ENCODE results near the gene GPRC5D. TPM values are rescaled to one million over a fixed set of nuclear protein-coding genes. Genes with fewer than 3 reads are reported as not detected.

The GPRC5D gene
- 0.04 TPM for polyA plus RNA-seq (2013, experiment 1 of 2)
- polyA plus RNA-seq (2013, experiment 2 of 2) = 0.04 TPM

- no peaks in the 10 kb centered on the region for H3K4me1 ChIP-seq (ENCODE audit: control insufficient read depth in 2 of 2, insufficient read depth in 1 of 2, low read depth in 1 of 2, low read length in 2 of 2)
- no CpG with 5 or more reads among the region's 6 CpGs for WGBS, 2 donors (ENCODE audit: extremely low coverage in 2 of 2, insufficient read length in 2 of 2, insufficient replicate concordance in 1 of 2)
- no peak within 1 kb of the TSS for H4K8ac ChIP-seq (ENCODE audit: low read depth, low read length)
- no peak within 1 kb of the TSS for H3K27ac ChIP-seq (replicated peaks; ENCODE audit: low read length)
- H2BK12ac ChIP-seq (ENCODE audit: low read length) = no peak within 1 kb of the TSS
- peaks cover 0 to 16% (median 0%) of the 10 kb centered on the region in 3 experiments for H3K27me3 ChIP-seq (ENCODE audit: control insufficient read depth in 3 of 3, insufficient read depth in 3 of 3, low read depth in 1 of 3, low read length in 3 of 3)
- H3K36me3 ChIP-seq (replicated peaks in 1 of 2; ENCODE audit: control insufficient read depth in 2 of 2, insufficient read depth in 2 of 2, low read length in 2 of 2) = peaks cover 0 to 1% of the 10 kb centered on the region in 2 donors
- H3K4me3 ChIP-seq (ENCODE audit: low read length in 2 of 2) = no peak within 1 kb of the TSS
- H2AK5ac ChIP-seq (ENCODE audit: low read depth, low read length) = no peak within 1 kb of the TSS
- no peaks in the 10 kb centered on the region for H3K79me1 ChIP-seq (ENCODE audit: low read depth, low read length)
- H2BK5ac ChIP-seq (ENCODE audit: low read length) = no peak within 1 kb of the TSS
- no peak within 1 kb of the TSS for H3K18ac ChIP-seq (ENCODE audit: low read length)
- H4K91ac ChIP-seq (ENCODE audit: low read depth, low read length, poor library complexity) = no peak within 1 kb of the TSS
- H2AFZ ChIP-seq (ENCODE audit: low read length) = no peak within 1 kb of the TSS
- H3K9ac ChIP-seq (ENCODE audit: low read depth, low read length, poor library complexity) = no peak within 1 kb of the TSS
- no peak within 1 kb of the TSS for H3K4ac ChIP-seq (ENCODE audit: low read length)
- H3K14ac ChIP-seq (ENCODE audit: low read length) = no peak within 1 kb of the TSS
- no peak within 1 kb of the TSS for H3K4me2 ChIP-seq (ENCODE audit: insufficient read depth, low read length, poor library complexity, severe bottlenecking)
- no peak for DNase-seq (ENCODE audit: low spot score)
- no peak within 1 kb of the TSS for H3K23ac ChIP-seq (ENCODE audit: low read depth, low read length, poor library complexity)
- H3K9me3 ChIP-seq (replicated peaks in 1 of 2; ENCODE audit: control insufficient read depth in 2 of 2, insufficient read depth in 1 of 2, low read depth in 1 of 2, low read length in 2 of 2) = no peaks in the 10 kb centered on the region
- H2BK15ac ChIP-seq (ENCODE audit: low read length) = no peak within 1 kb of the TSS
- no peak within 1 kb of the TSS for H2BK120ac ChIP-seq (ENCODE audit: low read depth, low read length)
Measured at GRCh38 chr12:12952036-12952435, at the start of gene GPRC5D. Gene GPRC5D, minus strand, starts transcription at chr12:12952170. Its CDS starts 1,786 bp downstream, at chr12:12950384.

GRCh38 chr12:13001775-13002040 is 49.7 kb upstream of the GPRC5D start:
- no peaks in the 10 kb centered on the region for H3K79me1 ChIP-seq (ENCODE audit: low read depth, low read length)
- H4K91ac ChIP-seq (ENCODE audit: low read depth, low read length, poor library complexity) = no peak overlapping the region
- DNase-seq (ENCODE audit: low spot score) = no peak
- no peak overlapping the region for H3K23ac ChIP-seq (ENCODE audit: low read depth, low read length, poor library complexity)
- peak overlapping the region; percentile 72 to 74 for H3K4me3 ChIP-seq (ENCODE audit: low read length in 2 of 2)
- H3K18ac ChIP-seq (ENCODE audit: low read length) = peak overlapping the region; percentile 38
- H2BK12ac ChIP-seq (ENCODE audit: low read length) = no peak overlapping the region
- no peaks in the 10 kb centered on the region for H3K36me3 ChIP-seq (replicated peaks in 1 of 2; ENCODE audit: control insufficient read depth in 2 of 2, insufficient read depth in 2 of 2, low read length in 2 of 2)
- H3K27ac ChIP-seq (replicated peaks; ENCODE audit: low read length) = no peak overlapping the region
- H2AFZ ChIP-seq (ENCODE audit: low read length) = peak overlapping the region; percentile 99
- no peak overlapping the region for H3K9ac ChIP-seq (ENCODE audit: low read depth, low read length, poor library complexity)
- no peak overlapping the region for H2BK120ac ChIP-seq (ENCODE audit: low read depth, low read length)
- peak overlapping the region; percentile 28 for H2BK15ac ChIP-seq (ENCODE audit: low read length)
- peaks cover 2 to 8% of the 10 kb centered on the region in 2 donors for H3K4me1 ChIP-seq (ENCODE audit: control insufficient read depth in 2 of 2, insufficient read depth in 1 of 2, low read depth in 1 of 2, low read length in 2 of 2)
- no peak overlapping the region for H3K4ac ChIP-seq (ENCODE audit: low read length)
- H3K27me3 ChIP-seq (ENCODE audit: control insufficient read depth in 3 of 3, insufficient read depth in 3 of 3, low read depth in 1 of 3, low read length in 3 of 3) = peaks cover 0 to 5% (median 0%) of the 10 kb centered on the region in 3 experiments
- H3K9me3 ChIP-seq (replicated peaks in 1 of 2; ENCODE audit: control insufficient read depth in 2 of 2, insufficient read depth in 1 of 2, low read depth in 1 of 2, low read length in 2 of 2) = no peaks in the 10 kb centered on the region
- H3K14ac ChIP-seq (ENCODE audit: low read length) = no peak overlapping the region
- no CpG with 5 or more reads among the region's 16 CpGs for WGBS, 2 donors (ENCODE audit: extremely low coverage in 2 of 2, insufficient read length in 2 of 2, insufficient replicate concordance in 1 of 2)
- no peak overlapping the region for H4K8ac ChIP-seq (ENCODE audit: low read depth, low read length)
- H2AK5ac ChIP-seq (ENCODE audit: low read depth, low read length) = no peak overlapping the region
- H3K4me2 ChIP-seq (ENCODE audit: insufficient read depth, low read length, poor library complexity, severe bottlenecking) = peak overlapping the region; percentile 82
- H2BK5ac ChIP-seq (ENCODE audit: low read length) = no peak overlapping the region

GRCh38 chr12:13000925-13001774 is 49.2 kb upstream of the GPRC5D start:
- Histone ChIP-seq H2AK5ac (ENCODE audit: low read depth, low read length) (no peak overlapping the region), H3K27me3 (ENCODE audit: control insufficient read depth in 3 of 3, insufficient read depth in 3 of 3, low read depth in 1 of 3, low read length in 3 of 3) (peaks cover 0 to 5% (median 0%) of the 10 kb centered on the region in 3 experiments), H4K8ac (ENCODE audit: low read depth, low read length) (no peak overlapping the region), H3K9ac (ENCODE audit: low read depth, low read length, poor library complexity) (peak overlapping the region; percentile 83), H3K4me2 (ENCODE audit: insufficient read depth, low read length, poor library complexity, severe bottlenecking) (peak overlapping the region; percentile 82), H3K4ac (ENCODE audit: low read length) (no peak overlapping the region), H2BK12ac (ENCODE audit: low read length) (no peak overlapping the region), H3K18ac (ENCODE audit: low read length) (peak overlapping the region; percentile 67), H3K27ac (replicated peaks; ENCODE audit: low read length) (no peak overlapping the region), H3K36me3 (replicated peaks in 1 of 2; ENCODE audit: control insufficient read depth in 2 of 2, insufficient read depth in 2 of 2, low read length in 2 of 2) (no peaks in the 10 kb centered on the region), H3K4me1 (ENCODE audit: control insufficient read depth in 2 of 2, insufficient read depth in 1 of 2, low read depth in 1 of 2, low read length in 2 of 2) (peaks cover 2 to 8% of the 10 kb centered on the region in 2 donors), H4K91ac (ENCODE audit: low read depth, low read length, poor library complexity) (no peak overlapping the region), H2AFZ (ENCODE audit: low read length) (peak overlapping the region; percentile 99), H2BK120ac (ENCODE audit: low read depth, low read length) (no peak overlapping the region), H3K9me3 (replicated peaks in 1 of 2; ENCODE audit: control insufficient read depth in 2 of 2, insufficient read depth in 1 of 2, low read depth in 1 of 2, low read length in 2 of 2) (no peaks in the 10 kb centered on the region), H3K14ac (ENCODE audit: low read length) (no peak overlapping the region), H3K23ac (ENCODE audit: low read depth, low read length, poor library complexity) (no peak overlapping the region), H2BK15ac (ENCODE audit: low read length) (peak overlapping the region; percentile 28), H3K4me3 (ENCODE audit: low read length in 2 of 2) (peak overlapping the region; percentile 72 to 86), H3K79me1 (ENCODE audit: low read depth, low read length) (peaks cover 1% of the 10 kb centered on the region), H2BK5ac (ENCODE audit: low read length) (no peak overlapping the region)
- WGBS, 2 donors (ENCODE audit: extremely low coverage in 2 of 2, insufficient read length in 2 of 2, insufficient replicate concordance in 1 of 2) = no CpG with 5 or more reads among the region's 82 CpGs
- peak; percentile 61 for DNase-seq (ENCODE audit: low spot score)

GRCh38 chr12:13000616-13000924 is 48.6 kb upstream of the GPRC5D start:
- peaks cover 1% of the 10 kb centered on the region for H3K79me1 ChIP-seq (ENCODE audit: low read depth, low read length)
- H3K14ac ChIP-seq (ENCODE audit: low read length) = no peak overlapping the region
- no CpG with 5 or more reads among the region's 16 CpGs for whole genome bisulfite sequencing, 2 donors (ENCODE audit: extremely low coverage in 2 of 2, insufficient read length in 2 of 2, insufficient replicate concordance in 1 of 2)
- no peak overlapping the region for H2BK12ac ChIP-seq (ENCODE audit: low read length)
- no peak overlapping the region for H4K8ac ChIP-seq (ENCODE audit: low read depth, low read length)
- peaks cover 2 to 7% of the 10 kb centered on the region in 2 donors for H3K4me1 ChIP-seq (ENCODE audit: control insufficient read depth in 2 of 2, insufficient read depth in 1 of 2, low read depth in 1 of 2, low read length in 2 of 2)
- no peaks in the 10 kb centered on the region for H3K9me3 ChIP-seq (replicated peaks in 1 of 2; ENCODE audit: control insufficient read depth in 2 of 2, insufficient read depth in 1 of 2, low read depth in 1 of 2, low read length in 2 of 2)
- peak overlapping the region; percentile 83 for H3K9ac ChIP-seq (ENCODE audit: low read depth, low read length, poor library complexity)
- H2BK120ac ChIP-seq (ENCODE audit: low read depth, low read length) = no peak overlapping the region
- H3K4me3 ChIP-seq (ENCODE audit: low read length in 2 of 2) = peak overlapping the region; percentile 72 to 86
- H2AFZ ChIP-seq (ENCODE audit: low read length) = peak overlapping the region; percentile 99
- peak overlapping the region; percentile 93 for H3K23ac ChIP-seq (ENCODE audit: low read depth, low read length, poor library complexity)
- no peaks in the 10 kb centered on the region for H3K36me3 ChIP-seq (replicated peaks in 1 of 2; ENCODE audit: control insufficient read depth in 2 of 2, insufficient read depth in 2 of 2, low read length in 2 of 2)
- peak overlapping the region; percentile 81 for H3K18ac ChIP-seq (ENCODE audit: low read length)
- H2BK15ac ChIP-seq (ENCODE audit: low read length) = peak overlapping the region; percentile 59
- H3K4me2 ChIP-seq (ENCODE audit: insufficient read depth, low read length, poor library complexity, severe bottlenecking) = peak overlapping the region; percentile 82
- H4K91ac ChIP-seq (ENCODE audit: low read depth, low read length, poor library complexity) = no peak overlapping the region
- DNase-seq (ENCODE audit: low spot score) = no peak
- H2AK5ac ChIP-seq (ENCODE audit: low read depth, low read length) = peak overlapping the region; percentile 64
- peak overlapping the region; percentile 50 for H3K27ac ChIP-seq (replicated peaks; ENCODE audit: low read length)
- peaks cover 0 to 5% (median 0%) of the 10 kb centered on the region in 3 experiments for H3K27me3 ChIP-seq (ENCODE audit: control insufficient read depth in 3 of 3, insufficient read depth in 3 of 3, low read depth in 1 of 3, low read length in 3 of 3)
- H3K4ac ChIP-seq (ENCODE audit: low read length) = no peak overlapping the region
- no peak overlapping the region for H2BK5ac ChIP-seq (ENCODE audit: low read length)
